Panc1 (cell line): ENCODE results near the gene GTF2A2. TPM values are rescaled to one million over a fixed set of nuclear protein-coding genes. Genes with fewer than 3 reads are reported as not detected.

Source experiments
- ATAC-seq: fragments of 200-7000 bp; cut with Tn5 transposase; 2 replicates; pipeline ENCODE4 v1.9.1; 2020; ENCODE audit warnings: mild to moderate bottlenecking, moderate library complexity
- BruUV-seq: library from RNA; stranded (reverse); fragments of 400-500 nt; replicated peaks from 2 replicates; lab custom pipeline; 2021; lab: Mats Ljungman, UMichigan
- CTCF ChIA-PET: fragments of 300-600 bp; sonication (Branson Sonifier 250); formaldehyde crosslinking; loops from one replicate; lab custom pipeline; 2022; ENCODE audit warnings: antibody characterized with exemption; lab: Charles Lee
- POLR2A ChIA-PET: fragments of 300-600 bp; sonication (Branson Sonifier 250); formaldehyde crosslinking; loops from one replicate; lab custom pipeline; 2022; ENCODE audit warnings: antibody characterized with exemption; lab: Charles Lee
- DNase-seq: peaks from one replicate; pipeline ENCODE4 v3.0.0-alpha.2; 2010; ENCODE audit warnings: low read depth, low spot score
- H3K27ac ChIP-seq: 2 replicates; pipeline ENCODE4 v1.5.1; 2011; ENCODE audit warnings: mild to moderate bottlenecking, low read length, inconsistent platforms
- H3K27me3 ChIP-seq: fragments of 200-500 bp; sonication (Bioruptor generic); 2 replicates; pipeline ENCODE4 v1.6.0; 2014; ENCODE audit warnings: low read length, inconsistent platforms; ENCODE audit not compliant: control insufficient read depth, insufficient read depth
- H3K36me3 ChIP-seq: fragments of 200-500 bp; sonication (Bioruptor generic); 2 replicates; pipeline ENCODE4 v1.5.1; 2014; ENCODE audit warnings: inconsistent platforms, mild to moderate bottlenecking, low read length, moderate library complexity; ENCODE audit not compliant: control insufficient read depth, insufficient read depth
- H3K4me1 ChIP-seq: 2 replicates; pipeline ENCODE4 v1.5.1; 2011; ENCODE audit warnings: inconsistent platforms, mild to moderate bottlenecking, low read length, moderate library complexity; ENCODE audit not compliant: control insufficient read depth, insufficient read depth
- H3K4me3 ChIP-seq, 2 experiments: 2 replicates each; pipeline ENCODE4 v1.5.1; 2011 to 2012; ENCODE audit warnings: low read depth in 2 of 2, low read length in 2 of 2, mild to moderate bottlenecking in 2 of 2, inconsistent platforms in 1 of 2, moderate library complexity in 1 of 2
- H3K9me3 ChIP-seq: fragments of 200-500 bp; sonication (Bioruptor generic); 2 replicates; pipeline ENCODE4 v1.5.1; 2014; ENCODE audit warnings: low read depth, mild to moderate bottlenecking, inconsistent platforms, low read length, moderate library complexity; ENCODE audit not compliant: control insufficient read depth, insufficient read depth
- CTCF ChIP-seq: fragments of 450-650 bp; IDR thresholded peaks from 2 replicates; pipeline ENCODE4 v1.5.1; 2017; ENCODE audit warnings: mild to moderate bottlenecking
- POLR2AphosphoS5 ChIP-seq: IDR thresholded peaks from 2 replicates; pipeline ENCODE4 v1.6.1; 2012; ENCODE audit warnings: mild to moderate bottlenecking, low read depth, low read length, moderate library complexity
- SIN3A ChIP-seq: IDR thresholded peaks from 2 replicates; pipeline ENCODE4 v1.6.1; 2012; ENCODE audit warnings: low read depth, mild to moderate bottlenecking, low read length, moderate library complexity, borderline replicate concordance; ENCODE audit not compliant: insufficient read depth
- TCF7L2 ChIP-seq: IDR thresholded peaks from 2 replicates; pipeline ENCODE4 v1.6.1; 2011; ENCODE audit warnings: mild to moderate bottlenecking, low read depth, low read length, inconsistent platforms
- in situ Hi-C: cut with HindIII; loops from 2 replicates; pipeline ENCODE4 v1.10.0; 2016; ENCODE audit warnings: low sequenced_read_pairs, low pct_unique_long_range_greater_than_20kb
- intact Hi-C: fragments of 100-400 bp; cut with micrococcal nuclease; formaldehyde crosslinking; loops from one replicate; pipeline ENCODE4 v1.10.0; 2022; ENCODE audit not compliant: unreplicated experiment
- total RNA-seq: library from RNA; stranded (reverse); gene quantifications from one replicate; pipeline ENCODE4 v1.2.1, GENCODE V29; 2021; ENCODE audit not compliant: unreplicated experiment
- TF ChIP-seq, protein P1 (sequence below), 2 experiments: IDR thresholded peaks; 2 replicates each; pipeline ENCODE4 v1.6.1; 2011 to 2012; ENCODE audit warnings: low read depth in 2 of 2, control low read depth in 1 of 2, low read length in 1 of 2, mild to moderate bottlenecking in 1 of 2, moderate library complexity in 1 of 2; ENCODE audit not compliant: insufficient read depth in 1 of 2

GTF2A2 gene
- total RNA-seq, 1 experiment from 2014 or later = 234 TPM

GRCh38 chr15:59680870-59681269 lies 23.6 kb upstream of the GTF2A2 start:
- Histone ChIP-seq H3K4me3 (no peak overlapping the region), H3K4me1 (peaks cover 10% of the 10 kb centered on the region; the same call in 1 of the 2 replicates), H3K27ac (no peak overlapping the region), H3K9me3 (no peaks in the 10 kb centered on the region), H3K36me3 (peaks cover 37% of the 10 kb centered on the region), H3K27me3 (no peaks in the 10 kb centered on the region)
- in situ Hi-C loops (no loop called here), intact Hi-C loops (no loop called here)
- ATAC-seq (no peak), DNase-seq (no peak)
- no peak for TF ChIP-seq CTCF
- no peak for TF ChIP-seq POLR2AphosphoS5
- BruUV-seq = no TSS peak
- POLR2A ChIA-PET = no interaction called here
- CTCF ChIA-PET = no interaction called here

DNA sequence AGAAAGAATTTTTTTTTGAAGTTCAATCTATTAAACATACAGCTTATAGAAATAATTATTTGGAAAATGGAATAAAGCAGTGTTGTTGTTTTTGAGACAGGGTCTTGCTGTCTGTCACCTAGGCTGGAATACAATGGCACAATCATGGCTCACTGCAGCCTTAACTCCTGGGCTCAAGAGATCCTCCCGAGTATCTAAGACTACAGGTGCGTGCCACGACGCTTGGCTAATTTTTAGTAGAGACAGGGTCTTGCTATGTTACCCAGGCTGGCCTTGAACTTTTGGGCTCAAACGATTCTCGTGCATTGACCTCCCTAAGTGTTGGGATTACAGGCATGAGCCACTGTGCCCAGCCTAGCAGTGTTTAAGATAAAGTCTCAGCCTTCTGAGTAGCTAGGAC lies 23.0 kb upstream of the GTF2A2 start:
- Histone ChIP-seq H3K27me3 (no peaks in the 10 kb centered on the region), H3K36me3 (peaks cover 39% of the 10 kb centered on the region), H3K4me3 (no peak overlapping the region), H3K27ac (no peak overlapping the region), H3K4me1 (peaks cover 6% of the 10 kb centered on the region; the same call in 1 of the 2 replicates), H3K9me3 (no peaks in the 10 kb centered on the region)
- TF ChIP-seq TCF7L2 = no peak
- DNase-seq (no peak), ATAC-seq (no peak)
- CTCF ChIA-PET = no interaction called here
- POLR2A ChIA-PET = interaction anchor here (0.7 kb wide), 1 partner anchor 19 kb away, joined by 4 read pairs; no protein-coding TSS in a partner anchor
- in situ Hi-C loops = no loop called here
- no TSS peak for BruUV-seq
- intact Hi-C loops = no loop called here

- Histone ChIP-seq H3K27me3 (no peaks in the 10 kb centered on the region), H3K4me1 (no peaks in the 10 kb centered on the region), H3K9me3 (no peaks in the 10 kb centered on the region), H3K27ac (no peak overlapping the region), H3K4me3 (no peak overlapping the region), H3K36me3 (peaks cover 46% of the 10 kb centered on the region)
- no peak for TF ChIP-seq TCF7L2
- no peak for TF ChIP-seq SIN3A
- no peak for TF ChIP-seq CTCF
- no peak for TF ChIP-seq POLR2AphosphoS5
- TF ChIP-seq, protein P1, sequence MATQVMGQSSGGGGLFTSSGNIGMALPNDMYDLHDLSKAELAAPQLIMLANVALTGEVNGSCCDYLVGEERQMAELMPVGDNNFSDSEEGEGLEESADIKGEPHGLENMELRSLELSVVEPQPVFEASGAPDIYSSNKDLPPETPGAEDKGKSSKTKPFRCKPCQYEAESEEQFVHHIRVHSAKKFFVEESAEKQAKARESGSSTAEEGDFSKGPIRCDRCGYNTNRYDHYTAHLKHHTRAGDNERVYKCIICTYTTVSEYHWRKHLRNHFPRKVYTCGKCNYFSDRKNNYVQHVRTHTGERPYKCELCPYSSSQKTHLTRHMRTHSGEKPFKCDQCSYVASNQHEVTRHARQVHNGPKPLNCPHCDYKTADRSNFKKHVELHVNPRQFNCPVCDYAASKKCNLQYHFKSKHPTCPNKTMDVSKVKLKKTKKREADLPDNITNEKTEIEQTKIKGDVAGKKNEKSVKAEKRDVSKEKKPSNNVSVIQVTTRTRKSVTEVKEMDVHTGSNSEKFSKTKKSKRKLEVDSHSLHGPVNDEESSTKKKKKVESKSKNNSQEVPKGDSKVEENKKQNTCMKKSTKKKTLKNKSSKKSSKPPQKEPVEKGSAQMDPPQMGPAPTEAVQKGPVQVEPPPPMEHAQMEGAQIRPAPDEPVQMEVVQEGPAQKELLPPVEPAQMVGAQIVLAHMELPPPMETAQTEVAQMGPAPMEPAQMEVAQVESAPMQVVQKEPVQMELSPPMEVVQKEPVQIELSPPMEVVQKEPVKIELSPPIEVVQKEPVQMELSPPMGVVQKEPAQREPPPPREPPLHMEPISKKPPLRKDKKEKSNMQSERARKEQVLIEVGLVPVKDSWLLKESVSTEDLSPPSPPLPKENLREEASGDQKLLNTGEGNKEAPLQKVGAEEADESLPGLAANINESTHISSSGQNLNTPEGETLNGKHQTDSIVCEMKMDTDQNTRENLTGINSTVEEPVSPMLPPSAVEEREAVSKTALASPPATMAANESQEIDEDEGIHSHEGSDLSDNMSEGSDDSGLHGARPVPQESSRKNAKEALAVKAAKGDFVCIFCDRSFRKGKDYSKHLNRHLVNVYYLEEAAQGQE (IDR thresholded peaks at IDR 0.05; ENCODE audit: insufficient read depth in 1 of 2, low read depth in 2 of 2, low read length in 1 of 2) = no peak
- intact Hi-C loops (no loop called here), in situ Hi-C loops (no loop called here)
- ChIA-PET CTCF (no interaction called here), POLR2A (no interaction called here)
- DNase-seq = no peak
- no peak for ATAC-seq
- no TSS peak for BruUV-seq
Observed at GRCh38 chr15:59678620-59679019, 21.3 kb upstream of the GTF2A2 start.
